Thyroid gland (tissue), 4 donors: ENCODE results near the gene RORB.

Experiments
- POLR2A ChIP-seq, 2 donors: fragments of 450-650 bp; IDR thresholded peaks; one replicate each; pipeline ENCODE4 v1.6.1; 2017; ENCODE audit warnings: antibody characterized with exemption in 2 of 2, mild to moderate bottlenecking in 2 of 2, moderate library complexity in 1 of 2
- TF ChIP-seq, protein P1 (sequence below), 6 experiments: fragments of 200-600 bp in 3 of 6; fragments of 450-650 bp in 3 of 6; sonication (generic) in 3 of 6; IDR thresholded peaks; one replicate each; pipeline ENCODE4 v1.5.1; 2016 to 2019; ENCODE audit warnings: antibody characterized with exemption in 6 of 6, mild to moderate bottlenecking in 2 of 6, inconsistent platforms in 1 of 6, moderate library complexity in 1 of 6

DNA sequence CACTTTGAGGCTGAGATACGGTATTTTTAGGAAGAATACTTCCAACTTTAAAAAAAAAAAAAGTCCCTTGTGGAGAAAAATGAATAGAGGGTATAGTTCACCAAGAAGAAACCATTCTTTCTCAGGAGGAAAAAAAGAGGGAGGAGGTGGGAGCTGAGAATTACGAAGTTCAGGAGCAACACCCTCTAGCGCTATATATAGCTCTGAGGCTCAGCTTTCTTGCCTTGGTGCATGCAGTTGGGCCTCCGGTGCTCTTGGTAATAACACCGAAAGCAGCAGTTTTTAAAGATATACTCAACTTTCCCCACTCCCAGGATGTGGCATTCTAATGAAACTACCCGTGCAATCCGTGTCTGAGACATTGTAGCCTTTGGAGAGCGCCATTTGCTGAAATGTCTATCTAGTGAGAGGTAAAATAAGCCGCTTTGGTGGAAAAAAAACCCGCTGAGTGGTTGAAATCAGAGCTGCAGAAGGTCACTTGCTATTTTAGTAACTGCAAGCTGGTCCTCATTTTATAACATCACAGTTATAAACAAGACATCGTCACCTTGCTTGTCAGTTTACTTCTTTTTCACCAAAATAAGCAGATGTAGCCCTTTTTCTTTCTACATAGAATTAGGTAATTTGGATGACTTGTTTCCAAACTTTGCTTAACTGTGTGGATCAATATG, 156.4 kb downstream of the RORB start:
- TF ChIP-seq, protein P1, sequence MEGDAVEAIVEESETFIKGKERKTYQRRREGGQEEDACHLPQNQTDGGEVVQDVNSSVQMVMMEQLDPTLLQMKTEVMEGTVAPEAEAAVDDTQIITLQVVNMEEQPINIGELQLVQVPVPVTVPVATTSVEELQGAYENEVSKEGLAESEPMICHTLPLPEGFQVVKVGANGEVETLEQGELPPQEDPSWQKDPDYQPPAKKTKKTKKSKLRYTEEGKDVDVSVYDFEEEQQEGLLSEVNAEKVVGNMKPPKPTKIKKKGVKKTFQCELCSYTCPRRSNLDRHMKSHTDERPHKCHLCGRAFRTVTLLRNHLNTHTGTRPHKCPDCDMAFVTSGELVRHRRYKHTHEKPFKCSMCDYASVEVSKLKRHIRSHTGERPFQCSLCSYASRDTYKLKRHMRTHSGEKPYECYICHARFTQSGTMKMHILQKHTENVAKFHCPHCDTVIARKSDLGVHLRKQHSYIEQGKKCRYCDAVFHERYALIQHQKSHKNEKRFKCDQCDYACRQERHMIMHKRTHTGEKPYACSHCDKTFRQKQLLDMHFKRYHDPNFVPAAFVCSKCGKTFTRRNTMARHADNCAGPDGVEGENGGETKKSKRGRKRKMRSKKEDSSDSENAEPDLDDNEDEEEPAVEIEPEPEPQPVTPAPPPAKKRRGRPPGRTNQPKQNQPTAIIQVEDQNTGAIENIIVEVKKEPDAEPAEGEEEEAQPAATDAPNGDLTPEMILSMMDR (IDR thresholded peaks at IDR 0.05) = no peak
- TF ChIP-seq POLR2A (IDR thresholded peaks at IDR 0.05) = no peak
